ENCODE data around the gene HCST. TPM values are rescaled to one million over a fixed set of nuclear protein-coding genes. Genes with fewer than 3 reads are reported as not detected.
"Not testable (repeated sequence)": the region's sequence is repeated elsewhere in the genome, so short reads cannot be mapped to it uniquely, and the experiment has no call there.

HCST gene
- total and polyA plus RNA-seq, 2 donors from 2014 or later = 10.6 to 16.7 TPM

DNA sequence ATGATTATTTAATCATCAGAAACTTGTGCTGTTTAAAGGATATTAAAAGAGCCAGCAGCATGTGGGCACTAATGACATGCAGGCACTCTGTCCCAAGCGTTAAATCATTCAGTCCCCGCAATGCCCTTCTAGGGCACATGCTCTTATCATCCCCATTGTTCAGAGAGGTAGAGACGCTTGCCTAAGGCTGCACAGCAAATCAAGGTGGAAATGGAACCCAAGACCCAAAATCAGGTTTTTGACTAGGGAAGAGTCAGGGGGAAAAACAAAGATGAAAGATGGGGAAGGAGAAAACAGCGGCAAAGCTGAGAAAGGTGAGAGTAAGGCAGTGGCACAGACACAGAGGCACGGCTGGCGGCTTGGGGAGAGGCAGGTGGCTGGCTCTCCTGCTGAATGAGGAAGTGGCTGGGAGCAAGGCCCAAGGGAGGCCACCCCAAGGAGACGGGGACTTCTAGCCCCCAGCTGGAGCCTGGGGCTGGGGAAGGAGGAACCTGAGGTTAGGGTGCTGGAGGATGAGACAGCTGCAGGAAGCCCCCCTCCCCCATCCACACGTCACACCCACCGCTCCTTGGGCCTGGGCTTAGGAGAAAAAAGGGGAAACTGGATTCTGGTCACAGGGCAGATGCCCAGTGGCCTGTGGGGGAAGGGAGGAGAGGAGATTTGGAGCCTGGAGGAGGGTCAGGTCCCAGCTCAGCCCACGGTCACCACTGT is 6.8 kb downstream of the HCST start:
- no peaks in the 10 kb centered on the region for H3K4me1 ChIP-seq (ENCODE audit: control insufficient read depth in 2 of 3, insufficient read depth in 2 of 3, low read depth in 1 of 3, low read length in 3 of 3)
- H3K27me3 ChIP-seq (ENCODE audit: control insufficient read depth, insufficient read depth, low read length) = no peaks in the 10 kb centered on the region
- DNase-seq (peak in 2 of 5 donors; percentile 39 to 83), FAIRE-seq (no peak)
- H3K9me3 ChIP-seq (ENCODE audit: control insufficient read depth in 2 of 3, insufficient read depth in 1 of 3, low read length in 3 of 3) = no peaks in the 10 kb centered on the region
- H3K27ac ChIP-seq (ENCODE audit: low read depth in 2 of 2, low read length in 2 of 2) = peak overlapping the region in 1 of 2 donors; percentile 53
- H3K36me3 ChIP-seq (ENCODE audit: control insufficient read depth in 2 of 3, insufficient read depth in 3 of 3, low read length in 3 of 3) = no peaks in the 10 kb centered on the region
- no peak overlapping the region for H3K4me3 ChIP-seq (ENCODE audit: low read length in 3 of 3)
- no peak overlapping the region for H3K9ac ChIP-seq (ENCODE audit: low read length in 3 of 3)
- intact Hi-C loops (cut with DNase I) = no loop called here
- TF ChIP-seq, protein P1, sequence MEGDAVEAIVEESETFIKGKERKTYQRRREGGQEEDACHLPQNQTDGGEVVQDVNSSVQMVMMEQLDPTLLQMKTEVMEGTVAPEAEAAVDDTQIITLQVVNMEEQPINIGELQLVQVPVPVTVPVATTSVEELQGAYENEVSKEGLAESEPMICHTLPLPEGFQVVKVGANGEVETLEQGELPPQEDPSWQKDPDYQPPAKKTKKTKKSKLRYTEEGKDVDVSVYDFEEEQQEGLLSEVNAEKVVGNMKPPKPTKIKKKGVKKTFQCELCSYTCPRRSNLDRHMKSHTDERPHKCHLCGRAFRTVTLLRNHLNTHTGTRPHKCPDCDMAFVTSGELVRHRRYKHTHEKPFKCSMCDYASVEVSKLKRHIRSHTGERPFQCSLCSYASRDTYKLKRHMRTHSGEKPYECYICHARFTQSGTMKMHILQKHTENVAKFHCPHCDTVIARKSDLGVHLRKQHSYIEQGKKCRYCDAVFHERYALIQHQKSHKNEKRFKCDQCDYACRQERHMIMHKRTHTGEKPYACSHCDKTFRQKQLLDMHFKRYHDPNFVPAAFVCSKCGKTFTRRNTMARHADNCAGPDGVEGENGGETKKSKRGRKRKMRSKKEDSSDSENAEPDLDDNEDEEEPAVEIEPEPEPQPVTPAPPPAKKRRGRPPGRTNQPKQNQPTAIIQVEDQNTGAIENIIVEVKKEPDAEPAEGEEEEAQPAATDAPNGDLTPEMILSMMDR (IDR thresholded peaks at IDR 0.05; ENCODE audit: borderline replicate concordance, extremely low read depth, insufficient read depth) = no peak

DNA sequence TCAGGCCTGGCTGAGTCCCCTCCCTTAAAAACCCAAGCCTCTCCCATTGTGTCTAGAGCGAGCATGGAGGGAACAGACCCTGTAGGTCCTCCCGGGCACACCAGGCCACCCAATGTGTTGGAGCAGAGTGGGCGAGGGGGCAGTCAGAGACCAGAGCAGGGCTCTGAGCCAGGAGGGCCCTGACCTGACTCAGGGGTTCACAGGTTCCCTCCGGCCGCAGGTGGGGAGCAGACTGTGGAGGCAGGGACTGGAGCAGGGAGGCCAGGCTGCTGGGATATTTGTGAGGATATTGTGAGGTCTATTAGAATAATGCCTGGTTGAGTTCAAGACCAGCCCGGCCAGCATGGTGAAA is 7.3 kb downstream of the HCST start:
- H3K4me1 ChIP-seq (ENCODE audit: control insufficient read depth in 2 of 3, insufficient read depth in 2 of 3, low read depth in 1 of 3, low read length in 3 of 3) = no peaks in the 10 kb centered on the region
- H3K27ac ChIP-seq (ENCODE audit: low read depth in 2 of 2, low read length in 2 of 2) = no peak overlapping the region
- intact Hi-C loops (cut with DNase I) = no loop called here
- H3K4me3 ChIP-seq (ENCODE audit: low read length in 3 of 3) = no peak overlapping the region
- no peaks in the 10 kb centered on the region for H3K9me3 ChIP-seq (ENCODE audit: control insufficient read depth in 2 of 3, insufficient read depth in 1 of 3, low read length in 3 of 3)
- DNase-seq (peak in 1 of 5 donors; percentile 74), FAIRE-seq (no peak)
- no peaks in the 10 kb centered on the region for H3K36me3 ChIP-seq (ENCODE audit: control insufficient read depth in 2 of 3, insufficient read depth in 3 of 3, low read length in 3 of 3)
- no peak overlapping the region for H3K9ac ChIP-seq (ENCODE audit: low read length in 3 of 3)
- no peaks in the 10 kb centered on the region for H3K27me3 ChIP-seq (ENCODE audit: control insufficient read depth, insufficient read depth, low read length)
- TF ChIP-seq, protein P1 (IDR thresholded peaks at IDR 0.05; ENCODE audit: borderline replicate concordance, extremely low read depth, insufficient read depth) = no peak

DNA sequence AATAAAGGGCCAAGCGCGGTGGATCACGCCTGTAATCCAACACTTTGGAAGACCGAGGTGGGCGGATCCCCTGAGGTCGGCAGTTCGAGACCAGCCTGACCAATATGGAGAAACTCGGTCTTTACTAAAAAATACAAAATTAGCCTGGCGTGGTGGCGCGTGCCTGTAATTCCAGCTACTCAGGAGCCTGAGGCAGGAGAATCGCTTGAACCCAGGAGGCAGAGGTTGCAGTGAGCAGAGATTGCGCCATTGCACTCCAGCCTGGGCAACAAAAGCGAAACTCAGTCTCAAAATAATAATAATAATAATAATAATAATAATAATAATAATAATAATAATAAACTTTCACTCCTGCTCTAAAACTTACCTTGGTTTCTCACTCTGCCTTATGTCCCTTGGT is 8.0 kb downstream of the HCST start:
- H3K27ac ChIP-seq (ENCODE audit: low read depth in 2 of 2, low read length in 2 of 2); H3K27me3 ChIP-seq (ENCODE audit: control insufficient read depth, insufficient read depth, low read length); intact Hi-C loops (cut with DNase I); H3K36me3 ChIP-seq (ENCODE audit: control insufficient read depth in 2 of 3, insufficient read depth in 3 of 3, low read length in 3 of 3); H3K4me1 ChIP-seq (ENCODE audit: control insufficient read depth in 2 of 3, insufficient read depth in 2 of 3, low read depth in 1 of 3, low read length in 3 of 3); H3K9me3 ChIP-seq (ENCODE audit: control insufficient read depth in 2 of 3, insufficient read depth in 1 of 3, low read length in 3 of 3); H3K9ac ChIP-seq (ENCODE audit: low read length in 3 of 3); FAIRE-seq; H3K4me3 ChIP-seq (ENCODE audit: low read length in 3 of 3): not testable (repeated sequence)
- DNase-seq = peak in 1 of 5 donors; percentile 8

DNA sequence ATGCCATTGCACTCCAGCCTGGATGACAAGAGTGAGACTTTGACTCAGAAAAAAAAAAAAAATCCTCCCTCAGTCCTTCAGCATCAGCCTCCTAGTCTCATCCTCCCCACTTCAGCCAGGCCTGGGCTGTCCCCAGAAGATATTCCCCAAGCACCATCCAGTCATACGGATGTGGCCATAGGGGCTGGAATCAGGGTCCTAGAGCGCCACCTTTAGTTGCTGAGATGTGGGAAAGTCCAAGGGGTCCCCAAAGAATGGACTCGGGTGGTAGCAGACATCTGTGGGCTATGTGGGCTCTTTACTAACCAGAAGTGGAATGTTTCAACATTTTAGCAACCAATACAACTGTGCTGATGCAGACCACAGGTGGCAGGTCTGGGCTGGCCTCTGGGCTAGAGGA is 8.8 kb downstream of the HCST start:
- no peak overlapping the region for H3K4me3 ChIP-seq (ENCODE audit: low read length in 3 of 3)
- TF ChIP-seq, protein P1 (IDR thresholded peaks at IDR 0.05; ENCODE audit: borderline replicate concordance, extremely low read depth, insufficient read depth) = no peak
- DNase-seq (peak in 1 of 5 donors; percentile 20), FAIRE-seq (no peak)
- no peaks in the 10 kb centered on the region for H3K36me3 ChIP-seq (ENCODE audit: control insufficient read depth in 2 of 3, insufficient read depth in 3 of 3, low read length in 3 of 3)
- H3K4me1 ChIP-seq (ENCODE audit: control insufficient read depth in 2 of 3, insufficient read depth in 2 of 3, low read depth in 1 of 3, low read length in 3 of 3) = no peaks in the 10 kb centered on the region
- H3K9ac ChIP-seq (ENCODE audit: low read length in 3 of 3) = no peak overlapping the region
- H3K27ac ChIP-seq (ENCODE audit: low read depth in 2 of 2, low read length in 2 of 2) = no peak overlapping the region
- no peaks in the 10 kb centered on the region for H3K9me3 ChIP-seq (ENCODE audit: control insufficient read depth in 2 of 3, insufficient read depth in 1 of 3, low read length in 3 of 3)
- intact Hi-C loops (cut with DNase I) = no loop called here
- H3K27me3 ChIP-seq (ENCODE audit: control insufficient read depth, insufficient read depth, low read length) = no peaks in the 10 kb centered on the region

Data from kidney (tissue), 14 donors.